MM.1S (cell line): ENCODE measurements around the gene SP100.

Source experiments
- EZH2 ChIP-seq: fragments of 300-600 bp; sonication (generic); optimal IDR thresholded peaks from 2 replicates; pipeline ENCODE3; 2017; ENCODE audit warnings: low read depth, mild to moderate bottlenecking, antibody characterized with exemption, low read length, mixed read lengths
- EZH2phosphoT487 ChIP-seq: fragments of 300-600 bp; sonication (generic); IDR thresholded peaks from 2 replicates; pipeline ENCODE4 v1.6.1; 2018; ENCODE audit warnings: antibody characterized with exemption, low read length
- TF ChIP-seq, protein P1 (sequence below): fragments of 300-600 bp; sonication (generic); IDR thresholded peaks from 2 replicates; pipeline ENCODE4 v1.5.1; 2016; ENCODE audit warnings: antibody characterized with exemption, low read length, mixed read lengths

DNA sequence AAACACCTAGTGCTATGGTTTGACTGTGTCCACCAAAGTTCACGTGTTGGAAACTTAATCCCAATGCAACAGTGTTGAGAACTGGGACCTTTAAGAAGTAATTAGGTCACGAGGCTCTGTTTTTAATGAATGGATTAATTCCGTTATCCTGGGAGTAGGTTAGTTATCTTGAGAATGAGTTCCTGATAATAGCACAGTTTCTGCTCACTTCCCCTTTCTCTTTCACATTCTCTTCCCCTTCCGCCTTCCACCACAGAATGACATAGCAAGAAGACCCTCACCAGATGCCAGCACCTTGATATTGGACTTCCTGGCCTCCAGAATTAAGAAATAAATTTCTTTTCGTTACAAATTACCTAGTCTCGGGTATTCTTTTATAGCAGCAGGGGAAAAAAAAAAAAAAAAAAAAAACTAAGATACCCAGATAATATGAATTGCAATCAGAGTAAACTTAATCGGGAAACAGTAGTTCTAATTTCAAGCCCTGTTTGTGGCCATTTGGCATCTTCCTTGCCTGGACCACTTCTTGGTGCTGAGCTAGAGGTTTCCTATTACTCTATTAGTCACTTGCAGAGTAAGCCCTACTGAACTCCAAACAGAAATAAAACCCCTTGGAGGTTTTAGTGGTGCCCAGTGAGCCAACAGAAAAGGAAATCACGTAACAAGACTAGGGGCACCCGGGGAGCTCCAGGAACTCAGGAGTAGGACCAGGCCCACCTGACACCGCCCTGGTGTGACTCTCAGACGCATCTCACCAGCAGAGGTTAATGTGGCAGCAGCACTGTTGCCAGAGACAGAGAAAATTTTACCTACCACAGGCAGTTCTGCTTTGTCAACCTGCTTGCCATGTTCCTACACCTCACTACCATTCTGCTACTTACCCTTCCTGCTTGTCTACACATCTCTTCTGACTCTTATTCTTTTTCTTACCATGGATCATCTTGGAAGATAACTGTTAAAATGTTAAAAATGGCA is 149.1 kb downstream of the SP100 start:
- TF ChIP-seq, protein P1, sequence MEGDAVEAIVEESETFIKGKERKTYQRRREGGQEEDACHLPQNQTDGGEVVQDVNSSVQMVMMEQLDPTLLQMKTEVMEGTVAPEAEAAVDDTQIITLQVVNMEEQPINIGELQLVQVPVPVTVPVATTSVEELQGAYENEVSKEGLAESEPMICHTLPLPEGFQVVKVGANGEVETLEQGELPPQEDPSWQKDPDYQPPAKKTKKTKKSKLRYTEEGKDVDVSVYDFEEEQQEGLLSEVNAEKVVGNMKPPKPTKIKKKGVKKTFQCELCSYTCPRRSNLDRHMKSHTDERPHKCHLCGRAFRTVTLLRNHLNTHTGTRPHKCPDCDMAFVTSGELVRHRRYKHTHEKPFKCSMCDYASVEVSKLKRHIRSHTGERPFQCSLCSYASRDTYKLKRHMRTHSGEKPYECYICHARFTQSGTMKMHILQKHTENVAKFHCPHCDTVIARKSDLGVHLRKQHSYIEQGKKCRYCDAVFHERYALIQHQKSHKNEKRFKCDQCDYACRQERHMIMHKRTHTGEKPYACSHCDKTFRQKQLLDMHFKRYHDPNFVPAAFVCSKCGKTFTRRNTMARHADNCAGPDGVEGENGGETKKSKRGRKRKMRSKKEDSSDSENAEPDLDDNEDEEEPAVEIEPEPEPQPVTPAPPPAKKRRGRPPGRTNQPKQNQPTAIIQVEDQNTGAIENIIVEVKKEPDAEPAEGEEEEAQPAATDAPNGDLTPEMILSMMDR: no peak
- TF ChIP-seq EZH2: no peak
- no peak for TF ChIP-seq EZH2phosphoT487
